ENCODE measurements around the gene KLK1.

DNA sequence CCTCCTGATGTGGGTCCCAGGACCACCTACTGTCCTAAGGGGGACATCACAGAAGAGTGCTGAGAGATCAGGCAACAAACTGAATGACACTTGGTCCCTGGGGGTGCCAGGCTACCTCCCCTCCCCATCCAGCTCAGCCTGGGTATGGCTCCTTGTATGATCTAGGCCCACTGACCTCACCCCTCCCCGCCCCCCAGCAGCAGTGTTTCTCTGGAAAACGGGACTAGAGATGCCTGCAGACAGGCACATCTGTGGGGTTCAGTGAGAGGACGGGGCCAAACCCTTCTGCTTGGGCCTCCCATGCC, 24.1 kb downstream of the KLK1 start:
- TF ChIP-seq, protein P1, sequence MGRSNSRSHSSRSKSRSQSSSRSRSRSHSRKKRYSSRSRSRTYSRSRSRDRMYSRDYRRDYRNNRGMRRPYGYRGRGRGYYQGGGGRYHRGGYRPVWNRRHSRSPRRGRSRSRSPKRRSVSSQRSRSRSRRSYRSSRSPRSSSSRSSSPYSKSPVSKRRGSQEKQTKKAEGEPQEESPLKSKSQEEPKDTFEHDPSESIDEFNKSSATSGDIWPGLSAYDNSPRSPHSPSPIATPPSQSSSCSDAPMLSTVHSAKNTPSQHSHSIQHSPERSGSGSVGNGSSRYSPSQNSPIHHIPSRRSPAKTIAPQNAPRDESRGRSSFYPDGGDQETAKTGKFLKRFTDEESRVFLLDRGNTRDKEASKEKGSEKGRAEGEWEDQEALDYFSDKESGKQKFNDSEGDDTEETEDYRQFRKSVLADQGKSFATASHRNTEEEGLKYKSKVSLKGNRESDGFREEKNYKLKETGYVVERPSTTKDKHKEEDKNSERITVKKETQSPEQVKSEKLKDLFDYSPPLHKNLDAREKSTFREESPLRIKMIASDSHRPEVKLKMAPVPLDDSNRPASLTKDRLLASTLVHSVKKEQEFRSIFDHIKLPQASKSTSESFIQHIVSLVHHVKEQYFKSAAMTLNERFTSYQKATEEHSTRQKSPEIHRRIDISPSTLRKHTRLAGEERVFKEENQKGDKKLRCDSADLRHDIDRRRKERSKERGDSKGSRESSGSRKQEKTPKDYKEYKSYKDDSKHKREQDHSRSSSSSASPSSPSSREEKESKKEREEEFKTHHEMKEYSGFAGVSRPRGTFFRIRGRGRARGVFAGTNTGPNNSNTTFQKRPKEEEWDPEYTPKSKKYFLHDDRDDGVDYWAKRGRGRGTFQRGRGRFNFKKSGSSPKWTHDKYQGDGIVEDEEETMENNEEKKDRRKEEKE (IDR thresholded peaks at IDR 0.05) = no peak
- TF ChIP-seq RBBP5 (conservative IDR thresholded peaks at IDR 0.05) = no peak
- TF ChIP-seq, protein P2, sequence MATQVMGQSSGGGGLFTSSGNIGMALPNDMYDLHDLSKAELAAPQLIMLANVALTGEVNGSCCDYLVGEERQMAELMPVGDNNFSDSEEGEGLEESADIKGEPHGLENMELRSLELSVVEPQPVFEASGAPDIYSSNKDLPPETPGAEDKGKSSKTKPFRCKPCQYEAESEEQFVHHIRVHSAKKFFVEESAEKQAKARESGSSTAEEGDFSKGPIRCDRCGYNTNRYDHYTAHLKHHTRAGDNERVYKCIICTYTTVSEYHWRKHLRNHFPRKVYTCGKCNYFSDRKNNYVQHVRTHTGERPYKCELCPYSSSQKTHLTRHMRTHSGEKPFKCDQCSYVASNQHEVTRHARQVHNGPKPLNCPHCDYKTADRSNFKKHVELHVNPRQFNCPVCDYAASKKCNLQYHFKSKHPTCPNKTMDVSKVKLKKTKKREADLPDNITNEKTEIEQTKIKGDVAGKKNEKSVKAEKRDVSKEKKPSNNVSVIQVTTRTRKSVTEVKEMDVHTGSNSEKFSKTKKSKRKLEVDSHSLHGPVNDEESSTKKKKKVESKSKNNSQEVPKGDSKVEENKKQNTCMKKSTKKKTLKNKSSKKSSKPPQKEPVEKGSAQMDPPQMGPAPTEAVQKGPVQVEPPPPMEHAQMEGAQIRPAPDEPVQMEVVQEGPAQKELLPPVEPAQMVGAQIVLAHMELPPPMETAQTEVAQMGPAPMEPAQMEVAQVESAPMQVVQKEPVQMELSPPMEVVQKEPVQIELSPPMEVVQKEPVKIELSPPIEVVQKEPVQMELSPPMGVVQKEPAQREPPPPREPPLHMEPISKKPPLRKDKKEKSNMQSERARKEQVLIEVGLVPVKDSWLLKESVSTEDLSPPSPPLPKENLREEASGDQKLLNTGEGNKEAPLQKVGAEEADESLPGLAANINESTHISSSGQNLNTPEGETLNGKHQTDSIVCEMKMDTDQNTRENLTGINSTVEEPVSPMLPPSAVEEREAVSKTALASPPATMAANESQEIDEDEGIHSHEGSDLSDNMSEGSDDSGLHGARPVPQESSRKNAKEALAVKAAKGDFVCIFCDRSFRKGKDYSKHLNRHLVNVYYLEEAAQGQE (IDR thresholded peaks at IDR 0.05; ENCODE audit: low read depth, low read length) = no peak
- TF ChIP-seq, protein P3, sequence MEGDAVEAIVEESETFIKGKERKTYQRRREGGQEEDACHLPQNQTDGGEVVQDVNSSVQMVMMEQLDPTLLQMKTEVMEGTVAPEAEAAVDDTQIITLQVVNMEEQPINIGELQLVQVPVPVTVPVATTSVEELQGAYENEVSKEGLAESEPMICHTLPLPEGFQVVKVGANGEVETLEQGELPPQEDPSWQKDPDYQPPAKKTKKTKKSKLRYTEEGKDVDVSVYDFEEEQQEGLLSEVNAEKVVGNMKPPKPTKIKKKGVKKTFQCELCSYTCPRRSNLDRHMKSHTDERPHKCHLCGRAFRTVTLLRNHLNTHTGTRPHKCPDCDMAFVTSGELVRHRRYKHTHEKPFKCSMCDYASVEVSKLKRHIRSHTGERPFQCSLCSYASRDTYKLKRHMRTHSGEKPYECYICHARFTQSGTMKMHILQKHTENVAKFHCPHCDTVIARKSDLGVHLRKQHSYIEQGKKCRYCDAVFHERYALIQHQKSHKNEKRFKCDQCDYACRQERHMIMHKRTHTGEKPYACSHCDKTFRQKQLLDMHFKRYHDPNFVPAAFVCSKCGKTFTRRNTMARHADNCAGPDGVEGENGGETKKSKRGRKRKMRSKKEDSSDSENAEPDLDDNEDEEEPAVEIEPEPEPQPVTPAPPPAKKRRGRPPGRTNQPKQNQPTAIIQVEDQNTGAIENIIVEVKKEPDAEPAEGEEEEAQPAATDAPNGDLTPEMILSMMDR (IDR thresholded peaks at IDR 0.05 in 2 of 3, conservative IDR thresholded peaks at IDR 0.05 in 1 of 3; ENCODE audit: control insufficient read depth in 2 of 3, extremely low read depth in 1 of 3, insufficient read depth in 1 of 3, low read depth in 3 of 3, low read length in 3 of 3) = no peak
